Astrocyte of the spinal cord (primary cell): ENCODE measurements around the gene EXOC3L1.

ENCODE experiments used
- DNase-seq: peaks from one replicate; pipeline ENCODE4 v3.0.0; 2011; ENCODE audit warnings: low read depth, low spot score
- H3K4me3 ChIP-seq: 2 replicates; pipeline ENCODE4 v1.5.1; 2011; ENCODE audit warnings: low read depth, mild to moderate bottlenecking, low read length, moderate library complexity
- in situ Hi-C: cut with HindIII; loops from 2 replicates; pipeline ENCODE4 v1.10.0; 2017; ENCODE audit warnings: low sequenced_read_pairs
- TF ChIP-seq, protein P1 (sequence below): IDR thresholded peaks from 2 replicates; pipeline ENCODE4 v1.5.1; 2012; ENCODE audit warnings: low read depth, mild to moderate bottlenecking, low read length, inconsistent platforms

Gene EXOC3L1

DNA sequence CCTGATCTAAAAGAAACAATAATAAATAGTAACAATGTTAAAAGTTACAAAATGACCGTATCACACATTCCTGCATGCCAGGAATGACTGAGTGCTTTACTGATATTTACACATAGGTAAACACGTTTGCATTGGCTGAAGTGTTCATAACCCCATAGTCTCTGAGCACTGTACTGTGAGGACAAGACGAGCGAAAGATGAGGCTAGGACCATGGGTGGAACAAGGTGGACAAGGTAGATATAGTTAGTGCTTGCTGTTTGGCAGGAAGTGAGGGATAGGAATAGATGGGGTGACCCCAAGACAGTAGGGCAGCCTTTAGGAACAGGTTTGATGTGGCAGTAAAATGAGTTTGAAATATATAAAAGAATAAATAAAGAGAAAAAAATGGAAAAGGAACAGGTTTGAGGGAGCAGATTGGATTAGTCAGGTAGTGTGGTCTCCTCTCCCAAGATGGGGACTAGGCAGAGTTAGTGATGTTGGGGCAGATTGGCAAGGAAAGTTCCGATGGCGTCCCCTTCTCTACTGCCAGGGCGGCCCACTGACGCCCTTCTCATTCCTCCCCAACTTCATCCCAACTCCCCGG is 1.6 kb upstream of the EXOC3L1 start:
- TF ChIP-seq, protein P1, sequence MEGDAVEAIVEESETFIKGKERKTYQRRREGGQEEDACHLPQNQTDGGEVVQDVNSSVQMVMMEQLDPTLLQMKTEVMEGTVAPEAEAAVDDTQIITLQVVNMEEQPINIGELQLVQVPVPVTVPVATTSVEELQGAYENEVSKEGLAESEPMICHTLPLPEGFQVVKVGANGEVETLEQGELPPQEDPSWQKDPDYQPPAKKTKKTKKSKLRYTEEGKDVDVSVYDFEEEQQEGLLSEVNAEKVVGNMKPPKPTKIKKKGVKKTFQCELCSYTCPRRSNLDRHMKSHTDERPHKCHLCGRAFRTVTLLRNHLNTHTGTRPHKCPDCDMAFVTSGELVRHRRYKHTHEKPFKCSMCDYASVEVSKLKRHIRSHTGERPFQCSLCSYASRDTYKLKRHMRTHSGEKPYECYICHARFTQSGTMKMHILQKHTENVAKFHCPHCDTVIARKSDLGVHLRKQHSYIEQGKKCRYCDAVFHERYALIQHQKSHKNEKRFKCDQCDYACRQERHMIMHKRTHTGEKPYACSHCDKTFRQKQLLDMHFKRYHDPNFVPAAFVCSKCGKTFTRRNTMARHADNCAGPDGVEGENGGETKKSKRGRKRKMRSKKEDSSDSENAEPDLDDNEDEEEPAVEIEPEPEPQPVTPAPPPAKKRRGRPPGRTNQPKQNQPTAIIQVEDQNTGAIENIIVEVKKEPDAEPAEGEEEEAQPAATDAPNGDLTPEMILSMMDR = no peak
- in situ Hi-C loops = no loop called here

DNA sequence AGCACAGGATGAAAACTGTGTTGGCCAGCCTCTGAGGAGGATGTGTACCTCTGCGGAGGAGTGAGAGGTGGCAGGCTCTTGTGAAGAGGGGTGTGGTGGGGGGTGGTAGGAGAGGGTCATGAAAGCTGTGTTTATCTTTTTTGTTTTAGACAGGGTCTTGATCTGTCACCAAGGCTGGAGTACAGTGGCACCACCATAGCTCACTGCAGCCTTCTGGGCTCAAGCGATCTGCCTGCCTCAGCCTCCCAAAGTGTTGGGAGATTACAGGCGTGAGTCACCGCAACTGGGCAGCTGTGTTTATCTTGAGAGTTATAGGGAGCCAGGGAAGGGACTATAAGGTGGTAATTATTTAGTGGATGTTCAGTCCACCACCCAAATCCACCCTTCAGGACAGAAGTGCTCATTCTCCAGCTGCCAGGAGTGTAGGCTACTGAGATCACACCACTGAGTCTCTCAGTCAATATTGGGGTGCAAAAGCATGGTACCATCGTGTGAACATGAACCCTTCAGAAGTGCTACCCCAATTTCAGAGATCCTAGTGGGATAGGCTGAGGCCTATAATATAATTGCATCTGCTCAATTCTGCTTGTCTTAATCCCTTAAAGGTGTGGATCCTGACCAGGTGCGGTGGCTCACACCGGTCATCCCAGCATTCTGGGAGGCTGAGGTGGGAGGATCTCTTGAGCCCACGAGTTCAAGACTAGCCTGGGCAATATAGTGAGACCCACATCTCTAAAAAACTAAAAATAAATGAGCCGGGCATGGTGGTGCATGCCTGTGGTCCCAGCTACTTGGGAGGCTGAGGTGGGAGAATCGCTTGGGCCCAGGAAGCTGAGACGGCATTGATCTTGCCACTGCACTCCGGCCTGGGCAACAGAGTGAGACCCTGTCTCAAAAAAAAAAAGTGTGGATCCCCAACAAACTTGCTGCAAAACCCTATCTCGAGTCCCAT is 788 bp upstream of the EXOC3L1 start:
- no peak for DNase-seq
- no peak overlapping the region for H3K4me3 ChIP-seq
- TF ChIP-seq, protein P1 = no peak
- in situ Hi-C loops = no loop called here

More for the DNA sequence above, 1.6 kb upstream of the EXOC3L1 start:
- peak overlapping the region; percentile 36 for H3K4me3 ChIP-seq
- DNase-seq = no peak

DNA sequence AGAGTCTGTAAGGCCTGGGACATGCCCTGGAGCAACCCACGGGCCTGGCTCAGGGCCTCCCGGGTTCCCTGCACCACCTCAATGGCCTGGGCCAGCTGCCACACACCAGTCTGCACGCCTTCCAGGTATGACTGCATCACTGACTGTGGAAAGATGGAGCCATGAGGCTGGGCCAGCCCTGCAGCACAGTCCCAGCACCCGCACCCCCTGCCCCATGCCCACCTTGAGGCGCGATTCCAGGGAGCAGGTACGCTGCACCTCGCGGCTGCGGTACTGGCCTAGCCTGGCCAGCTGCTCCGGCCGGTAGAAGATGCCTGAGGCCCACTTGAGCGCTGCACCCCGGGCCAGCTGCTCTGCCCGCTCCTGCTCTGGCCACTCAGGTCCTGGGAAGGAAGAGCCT is 1.1 kb downstream of the EXOC3L1 start:
- no peak overlapping the region for H3K4me3 ChIP-seq
- in situ Hi-C loops = no loop called here
- DNase-seq = no peak
- TF ChIP-seq, protein P1 = no peak

DNA sequence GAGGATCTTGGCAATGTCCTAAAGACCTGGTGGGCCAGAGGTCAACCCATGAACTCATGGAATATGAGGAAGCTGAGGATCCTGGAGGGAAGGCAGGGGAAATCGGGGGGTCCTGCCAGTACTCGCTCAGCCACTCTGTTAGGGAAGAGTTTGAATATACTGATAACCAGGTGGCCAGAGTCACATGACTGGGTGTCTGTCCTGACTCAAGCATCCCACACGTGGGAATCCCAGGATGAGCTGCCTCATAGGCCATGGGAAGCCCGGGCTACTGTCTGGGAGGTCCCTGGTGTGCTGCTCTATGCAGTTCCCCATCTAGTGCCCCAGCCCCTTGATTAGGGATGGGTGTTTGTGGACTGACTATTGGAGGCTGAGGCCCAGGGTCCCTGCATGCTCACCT is 1.6 kb downstream of the EXOC3L1 start:
- TF ChIP-seq, protein P1 = no peak

DNA sequence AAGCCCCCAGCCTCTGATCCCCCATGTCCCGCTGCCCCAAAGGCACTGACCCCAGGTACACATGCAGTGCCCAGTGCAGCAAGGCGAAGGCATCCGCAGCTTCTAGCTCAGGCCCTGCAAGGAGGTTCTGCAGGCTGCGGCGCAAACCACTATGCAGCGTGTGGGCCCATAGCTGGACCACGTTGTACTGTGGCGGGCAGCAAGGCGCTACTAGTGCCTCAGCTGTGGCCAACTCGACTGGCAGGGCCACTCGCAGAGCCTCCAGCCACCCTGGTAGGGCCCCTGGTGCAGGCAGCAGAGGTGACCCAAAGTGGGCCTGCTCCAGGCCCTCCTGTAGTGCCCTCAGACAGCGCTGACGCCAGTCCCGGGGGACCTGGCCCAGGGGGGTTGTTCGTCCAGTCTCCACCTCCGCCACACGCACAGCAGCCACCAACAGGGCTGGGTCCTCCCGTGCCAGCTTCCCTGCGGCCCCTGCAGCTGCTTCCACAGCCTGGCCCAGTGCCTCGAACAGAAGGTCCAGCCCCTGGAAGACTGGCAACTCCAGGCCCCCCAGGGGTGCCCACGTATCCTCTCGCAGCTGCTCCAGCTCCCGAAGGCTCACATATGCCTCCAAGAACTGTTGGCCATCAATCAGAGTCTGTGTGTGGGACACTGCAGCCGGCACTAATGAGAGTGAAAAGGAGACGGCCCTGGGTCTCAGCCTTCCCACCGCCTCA is 2.6 kb downstream of the EXOC3L1 start:
- in situ Hi-C loops = no loop called here
- TF ChIP-seq, protein P1 = no peak
- no peak for DNase-seq
- H3K4me3 ChIP-seq = no peak overlapping the region

More for the DNA sequence above, 1.6 kb downstream of the EXOC3L1 start:
- in situ Hi-C loops = no loop called here
- DNase-seq = no peak
- no peak overlapping the region for H3K4me3 ChIP-seq

DNA sequence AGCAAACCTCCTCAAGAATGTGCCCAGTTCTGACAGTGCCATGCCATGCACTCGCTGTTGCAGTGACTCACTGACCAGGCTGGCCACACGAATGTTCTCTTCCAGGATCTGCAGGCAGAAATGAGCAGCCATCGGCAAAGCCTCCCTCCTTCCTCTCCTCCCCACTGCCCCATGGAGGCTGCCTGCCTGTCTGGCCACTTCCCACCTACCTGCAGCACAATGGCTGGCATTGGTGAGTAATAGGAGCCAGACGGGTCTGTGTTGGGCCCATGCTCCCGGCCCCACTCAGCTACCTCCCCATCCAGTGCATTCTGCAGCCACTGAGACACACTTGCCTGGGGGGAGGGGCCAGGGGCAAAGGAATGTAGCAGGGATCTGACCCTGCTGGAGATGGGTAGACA is 3.4 kb downstream of the EXOC3L1 start:
- no peak overlapping the region for H3K4me3 ChIP-seq
- in situ Hi-C loops = no loop called here
- no peak for DNase-seq
- TF ChIP-seq, protein P1 = no peak
